HepG2 (cell line): Measurements from ENCODE around the gene NOXRED1. TPM values are rescaled to one million over a fixed set of nuclear protein-coding genes. Genes with fewer than 3 reads are reported as not detected.

Experiments used
- ATAC-seq: fragments of 200-7000 bp; cut with Tn5 transposase; 3 replicates; pipeline ENCODE4 v1.9.1; 2020; ENCODE audit warnings: mild to moderate bottlenecking, moderate library complexity
- BruUV-seq: library from RNA; stranded (reverse); fragments of 400-500 nt; replicated peaks from 2 replicates; lab custom pipeline; 2021; lab: Mats Ljungman, UMichigan
- CTCF ChIA-PET: fragments of 300-600 bp; formaldehyde crosslinking; extraction: SDS; loops from one replicate; lab custom pipeline; 2021; ENCODE audit warnings: low total read pairs, inconsistent platforms, low intra/inter-chr PET ratio; lab: Yijun Ruan, JAX
- POLR2A ChIA-PET: fragments of 350-600 bp; sonication (Branson Sonifier 250); formaldehyde crosslinking; loops from one replicate; lab custom pipeline; 2020; ENCODE audit warnings: antibody characterized with exemption, inconsistent platforms; lab: Yijun Ruan, JAX
- DNase-seq: peaks from one replicate; pipeline ENCODE4 v3.0.0-alpha.2; 2015; ENCODE audit warnings: low spot score
- FAIRE-seq: peaks from 3 replicates; lab custom pipeline; 2011; peaks lifted over from hg19 to GRCh38; lab: Jason Lieb, UNC
- H2AFZ ChIP-seq: one replicate; pipeline ENCODE4 v1.6.1; 2011; ENCODE audit warnings: low read length, inconsistent platforms
- H3K27ac ChIP-seq: fragments of 300-600 bp; 3 replicates; pipeline ENCODE4 v1.8.0; 2011; ENCODE audit warnings: mixed run types, mild to moderate bottlenecking, mixed read lengths, low read length, inconsistent platforms; ENCODE audit not compliant: insufficient read depth; ENCODE audit errors: extremely low read length
- H3K27me3 ChIP-seq, 2 experiments: fragments of 200-600 bp in 1 of 2; 2 replicates in 1 of 2; 3 replicates in 1 of 2; pipeline versions ENCODE4 v1.6.0 to v1.8.0; 2011; ENCODE audit warnings: low read length in 2 of 2, mild to moderate bottlenecking in 2 of 2, moderate library complexity in 2 of 2, inconsistent platforms in 1 of 2; ENCODE audit not compliant: insufficient read depth in 2 of 2, control insufficient read depth in 1 of 2
- H3K36me3 ChIP-seq, 2 experiments: fragments of 200-600 bp in 1 of 2; replicated peaks in 1 of 2; 2 replicates in 1 of 2; 3 replicates in 1 of 2; pipeline versions ENCODE4 v1.5.1 to v1.8.0; 2011; ENCODE audit warnings: low read length in 2 of 2, inconsistent platforms in 1 of 2; ENCODE audit not compliant: insufficient read depth in 2 of 2, control insufficient read depth in 1 of 2
- H3K4me1 ChIP-seq: 2 replicates; pipeline ENCODE4 v1.5.1; 2012; ENCODE audit warnings: low read length, inconsistent platforms; ENCODE audit not compliant: insufficient read depth
- H3K4me2 ChIP-seq: 2 replicates; pipeline ENCODE4 v1.6.0; 2011; ENCODE audit warnings: low read depth, low read length, inconsistent platforms
- H3K4me3 ChIP-seq, 3 experiments: fragments of 200-600 bp in 1 of 3; sonication (generic), shearing (Covaris generic) in 1 of 3; replicated peaks in 1 of 3; 2 replicates each; pipeline ENCODE4 v1.5.1; 2011 to 2016; ENCODE audit warnings: low read length in 3 of 3, inconsistent platforms in 2 of 3, low read depth in 2 of 3, mild to moderate bottlenecking in 2 of 3, control low read depth in 1 of 3, mixed read lengths in 1 of 3; ENCODE audit not compliant: insufficient read depth in 1 of 3
- H3K79me2 ChIP-seq: one replicate; pipeline ENCODE4 v1.6.1; 2011; ENCODE audit warnings: low read length, inconsistent platforms; ENCODE audit not compliant: insufficient read depth
- H3K9ac ChIP-seq: 2 replicates; pipeline ENCODE4 v1.6.0; 2011; ENCODE audit warnings: mild to moderate bottlenecking, low read depth, low read length, inconsistent platforms; ENCODE audit not compliant: insufficient read depth
- H3K9me3 ChIP-seq: 2 replicates; pipeline ENCODE4 v1.5.1; 2012; ENCODE audit warnings: mild to moderate bottlenecking, low read length
- H4K20me1 ChIP-seq: 2 replicates; pipeline ENCODE4 v1.6.0; 2011; ENCODE audit warnings: inconsistent platforms, mild to moderate bottlenecking, low read length, moderate library complexity; ENCODE audit not compliant: insufficient read depth
- CHD2 ChIP-seq: IDR thresholded peaks from 2 replicates; pipeline ENCODE4 v1.6.1; 2011; ENCODE audit warnings: low read depth, low read length, improper control_type of control experiment
- DDIT3 ChIP-seq: sonication (generic); formaldehyde crosslinking; IDR thresholded peaks from 2 replicates; pipeline ENCODE4 v1.4.0; 2020; ENCODE audit warnings: mild to moderate bottlenecking, missing genetic modification reagents
- HNF4A ChIP-seq: sonication (generic); formaldehyde crosslinking; IDR thresholded peaks from 2 replicates; pipeline ENCODE4 v1.4.0; 2020; ENCODE audit warnings: missing genetic modification reagents
- HOXD1 ChIP-seq: sonication (generic); formaldehyde crosslinking; IDR thresholded peaks from 2 replicates; pipeline ENCODE4 v1.5.0; 2020; ENCODE audit warnings: missing genetic modification reagents
- MAFK ChIP-seq, 2 experiments: IDR thresholded peaks in 1 of 2; conservative IDR thresholded peaks in 1 of 2; 2 replicates each; pipeline ENCODE4 v1.6.1; 2011; ENCODE audit warnings: improper control_type of control experiment in 2 of 2, low read length in 2 of 2
- MIER3 ChIP-seq: IDR thresholded peaks from 2 replicates; pipeline ENCODE4 v1.6.1; 2016; ENCODE audit warnings: missing compliant biosample characterization, borderline replicate concordance
- NFAT5 ChIP-seq: sonication (generic); formaldehyde crosslinking; IDR thresholded peaks from 2 replicates; pipeline ENCODE4 v1.4.0; 2020; ENCODE audit warnings: missing genetic modification reagents
- NFYC ChIP-seq: IDR thresholded peaks from 2 replicates; pipeline ENCODE4 v1.6.1; 2016; ENCODE audit warnings: missing genetic modification reagents, missing compliant biosample characterization
- RAD51 ChIP-seq: fragments of 450-650 bp; IDR thresholded peaks from 2 replicates; pipeline ENCODE4 v1.6.1; 2016; ENCODE audit warnings: borderline replicate concordance
- RFX5 ChIP-seq: IDR thresholded peaks from 2 replicates; pipeline ENCODE4 v1.6.1; 2011; ENCODE audit warnings: low read depth, low read length, improper control_type of control experiment
- YY1 ChIP-seq: IDR thresholded peaks from 2 replicates; pipeline ENCODE4 v1.6.1; 2011; ENCODE audit warnings: low read length, low read depth, moderate library complexity, mild to moderate bottlenecking; ENCODE audit not compliant: insufficient read depth, insufficient replicate concordance
- ZFP62 ChIP-seq: sonication (generic); formaldehyde crosslinking; IDR thresholded peaks from 2 replicates; pipeline ENCODE4 v1.4.0; 2020; ENCODE audit warnings: missing genetic modification reagents
- ZKSCAN8 ChIP-seq: IDR thresholded peaks from 2 replicates; pipeline ENCODE4 v1.6.1; 2016; ENCODE audit warnings: borderline replicate concordance, missing genetic modification reagents, missing compliant biosample characterization
- ZNF205 ChIP-seq: IDR thresholded peaks from 2 replicates; pipeline ENCODE4 v1.6.1; 2018; ENCODE audit warnings: missing biosample characterization, missing genetic modification reagents
- ZNF264 ChIP-seq: sonication (generic); formaldehyde crosslinking; IDR thresholded peaks from 2 replicates; pipeline ENCODE4 v1.4.0; 2020; ENCODE audit warnings: missing genetic modification reagents
- ZNF296 ChIP-seq: sonication (generic); formaldehyde crosslinking; conservative IDR thresholded peaks from 2 replicates; pipeline ENCODE4 v1.5.0; 2020; ENCODE audit warnings: mild to moderate bottlenecking, missing genetic modification reagents
- ZNF460 ChIP-seq: sonication (generic); formaldehyde crosslinking; IDR thresholded peaks from 2 replicates; pipeline ENCODE4 v1.5.1; 2020; ENCODE audit warnings: missing genetic modification reagents, mild to moderate bottlenecking, borderline replicate concordance
- WGBS: methylation state at CpG from one replicate; pipeline ENCODE4 v1.1.6; 2017; ENCODE audit warnings: low lambda C conversion rate; 5-methylcytosine and 5-hydroxymethylcytosine counted together
- in situ Hi-C: cut with HindIII; loops from 2 replicates; pipeline ENCODE4 v1.10.0; 2017; ENCODE audit warnings: low pct_unique_long_range_greater_than_20kb; ENCODE audit not compliant: extremely low pct_ligation_motif_present
- intact Hi-C: fragments of 100-400 bp; cut with micrococcal nuclease; formaldehyde crosslinking; loops from one replicate; pipeline ENCODE4 v1.10.0; 2022; ENCODE audit not compliant: unreplicated experiment
- polyA plus RNA-seq, 8 experiments: library from polyadenylated mRNA; depleted of rRNA in 3 of 8; stranded (reverse) in 7 of 8; unstranded in 1 of 8; fragments of >200 nt; fragmentation: Illumina TruSeq in 4 of 8; extraction: Trizol in 4 of 8; gene quantifications; 2 replicates each; pipeline versions ENCODE4 v1.2.1 to v1.2.3, GENCODE V29; 2011 to 2016; ENCODE audit warnings: low read depth in 4 of 8, missing spikeins in 1 of 8, mixed read lengths in 1 of 8; ENCODE audit not compliant: insufficient read depth in 1 of 8
- total RNA-seq, 5 experiments: library from RNA; depleted of rRNA; stranded (reverse); fragments of >200 nt; fragmentation: Illumina TruSeq; extraction: Trizol; gene quantifications; 2 replicates each; pipeline ENCODE4 v1.2.3, GENCODE V29; 2016; ENCODE audit warnings: low read depth in 1 of 5

The NOXRED1 gene
- total and polyA plus RNA-seq, 2 of the 13 experiments (the other 11 are each of a cell fraction or from before 2014, with no cell fraction given): 0.24 to 0.41 TPM

DNA sequence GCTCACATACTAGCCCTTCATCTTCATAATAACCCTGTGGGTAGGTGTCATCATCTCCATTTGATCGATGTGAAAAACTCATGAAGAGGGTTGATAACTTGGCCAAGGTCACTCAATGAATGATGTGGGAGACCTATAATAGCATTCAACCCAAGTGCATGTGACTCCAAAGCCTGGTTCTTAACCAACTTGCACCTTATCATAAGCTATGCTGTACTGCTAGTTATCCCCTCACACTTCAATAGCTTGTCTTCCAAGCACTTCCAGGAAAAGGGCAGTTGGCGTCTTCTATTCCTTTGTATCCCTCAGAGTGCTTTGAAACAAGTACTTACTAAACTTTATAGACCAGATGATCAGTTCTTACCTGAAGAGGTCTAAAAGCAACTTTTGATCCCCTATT, 18.9 kb upstream of the NOXRED1 start:
- Histone ChIP-seq H3K4me2 (no peak overlapping the region), H3K9me3 (no peaks in the 10 kb centered on the region), H2AFZ (no peak overlapping the region), H3K27me3 (no peaks in the 10 kb centered on the region; a peak in 1 of 5 replicates)
- TF ChIP-seq ZNF264 (no peak), MAFK (conservative IDR thresholded peaks at IDR 0.05 in 1 of 2, IDR thresholded peaks at IDR 0.05 in 1 of 2; ENCODE audit: low read length in 2 of 2) (no peak), ZNF460 (CRISPR knock-in tag) (no peak), RAD51 (no peak), DDIT3 (CRISPR knock-in tag) (no peak), NFAT5 (CRISPR knock-in tag) (no peak), RFX5 (no peak), ZKSCAN8 (no peak), ZFP62 (CRISPR knock-in tag) (no peak), MIER3 (CRISPR knock-in tag) (no peak), YY1 (no peak), HOXD1 (CRISPR knock-in tag) (no peak), ZNF296 (CRISPR knock-in tag) (no peak), HNF4A (no peak), CHD2 (no peak), ZNF205 (no peak), NFYC (CRISPR knock-in tag) (no peak)
- TF ChIP-seq, all 625 proteins: peak for 0
- DNase-seq (no peak), FAIRE-seq (no peak), ATAC-seq (no peak)
- ChIA-PET POLR2A (no interaction called here), CTCF (no interaction called here)
- Histone ChIP-seq H3K4me3 (no peak overlapping the region), H4K20me1 (no peaks in the 10 kb centered on the region), H3K79me2 (no peaks in the 10 kb centered on the region), H3K36me3 (peaks cover 3 to 36% of the 10 kb centered on the region in 2 experiments), H3K9ac (no peak overlapping the region), H3K4me1 (no peaks in the 10 kb centered on the region), H3K27ac (no peak overlapping the region)
- in situ Hi-C loops: no loop called here
- BruUV-seq: no TSS peak
- 98% methylated on average over 2 of the region's 2 CpGs for WGBS
- intact Hi-C loops: no loop called here
